Gastroesophageal sphincter (tissue), 4 donors: ENCODE data around the gene SAMD8. TPM values are rescaled to one million over a fixed set of nuclear protein-coding genes. Genes with fewer than 3 reads are reported as not detected.

Source experiments
- ATAC-seq: fragments of 150-250 bp; one replicate; pipeline ENCODE4 v1.9.1; 2016; ENCODE audit warnings: mild to moderate bottlenecking, moderate library complexity
- H3K27ac ChIP-seq, 4 donors: fragments of 200-600 bp; sonication (generic) in 3 of 4; 1 replicate in 3 of 4; 2 replicates in 1 of 4; pipeline ENCODE4 v1.5.1; 2016 to 2019
- H3K27me3 ChIP-seq: fragments of 200-600 bp; sonication (generic); one replicate; pipeline ENCODE4 v1.5.1; 2019
- H3K36me3 ChIP-seq, 2 donors: fragments of 200-600 bp; sonication (generic); one replicate each; pipeline ENCODE4 v1.5.1; 2019; ENCODE audit warnings: control low read depth in 1 of 2
- H3K4me1 ChIP-seq, 3 donors: fragments of 200-600 bp; sonication (generic); 1 replicate in 2 of 3; 2 replicates in 1 of 3; pipeline ENCODE4 v1.5.1; 2016 to 2019; ENCODE audit warnings: control low read depth in 2 of 3
- H3K4me3 ChIP-seq, 2 donors: fragments of 200-600 bp; sonication (generic); one replicate each; pipeline ENCODE4 v1.5.1; 2019; ENCODE audit warnings: mild to moderate bottlenecking in 1 of 2, moderate library complexity in 1 of 2
- H3K9me3 ChIP-seq, 3 donors: fragments of 200-600 bp; sonication (generic); one replicate each; pipeline ENCODE4 v1.5.1; 2017 to 2019; ENCODE audit warnings: control low read depth in 2 of 3
- EP300 ChIP-seq: sonication (generic); formaldehyde crosslinking; IDR thresholded peaks from one replicate; pipeline ENCODE4 v1.6.1; 2017; ENCODE audit warnings: antibody characterized with exemption, mild to moderate bottlenecking
- POLR2A ChIP-seq, 2 donors: fragments of 450-650 bp; IDR thresholded peaks; one replicate each; pipeline ENCODE4 v1.6.1; 2017; ENCODE audit warnings: antibody characterized with exemption in 2 of 2, mild to moderate bottlenecking in 2 of 2, moderate library complexity in 1 of 2
- POLR2AphosphoS5 ChIP-seq: sonication (generic); formaldehyde crosslinking; IDR thresholded peaks from one replicate; pipeline ENCODE4 v1.6.1; 2017; ENCODE audit warnings: antibody characterized with exemption
- WGBS, 2 donors: methylation state at CpG; one replicate each; pipeline ENCODE4 v1.1.5; 2018; ENCODE audit warnings: low coverage in 1 of 2; 5-methylcytosine and 5-hydroxymethylcytosine counted together
- total RNA-seq, 4 donors: library from RNA; depleted of rRNA; stranded (reverse); fragments of >200 nt; gene quantifications; one replicate each; pipeline ENCODE4 v1.1.0, GENCODE V29; 2016
- TF ChIP-seq, protein P1 (sequence below), 4 experiments: fragments of 200-600 bp in 2 of 4; fragments of 450-650 bp in 2 of 4; sonication (generic) in 1 of 4; IDR thresholded peaks; one replicate each; pipeline ENCODE4 v1.5.1; 2017 to 2019; ENCODE audit warnings: antibody characterized with exemption in 4 of 4, mild to moderate bottlenecking in 2 of 4, moderate library complexity in 2 of 4

Gene SAMD8
- total RNA-seq, 4 donors from 2014 or later: 23.2 to 33.8 (median 30.7) TPM

DNA sequence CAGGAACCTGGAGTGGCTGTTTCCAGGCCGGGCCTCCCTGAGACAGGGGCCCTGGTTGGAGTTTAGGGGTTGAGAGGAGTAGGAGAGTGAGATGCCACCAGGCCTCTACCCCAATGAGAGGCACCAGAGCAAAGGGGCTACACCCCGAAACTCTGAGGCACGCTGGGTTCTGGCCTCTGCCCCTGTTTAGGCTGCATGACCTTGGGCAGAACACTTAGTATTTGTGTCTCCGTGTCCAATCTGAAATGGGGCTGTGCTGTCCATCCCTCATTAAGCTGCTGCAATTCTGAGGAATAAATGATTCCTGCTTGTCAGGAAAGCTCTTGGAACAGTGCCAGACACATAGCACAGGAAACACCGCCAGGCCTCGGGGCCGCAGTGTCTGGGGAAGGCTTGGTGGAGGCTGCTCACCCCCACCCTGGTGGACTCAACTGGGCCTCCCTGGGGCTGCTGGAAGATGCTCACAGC is 40.5 kb upstream of the SAMD8 start:
- Histone ChIP-seq H3K4me3 (no peak overlapping the region), H3K27me3 (no peaks in the 10 kb centered on the region), H3K9me3 (no peaks in the 10 kb centered on the region), H3K4me1 (peaks cover 0 to 16% (median 0%) of the 10 kb centered on the region in 3 donors), H3K27ac (no peak overlapping the region), H3K36me3 (no peaks in the 10 kb centered on the region)
- TF ChIP-seq, protein P1, sequence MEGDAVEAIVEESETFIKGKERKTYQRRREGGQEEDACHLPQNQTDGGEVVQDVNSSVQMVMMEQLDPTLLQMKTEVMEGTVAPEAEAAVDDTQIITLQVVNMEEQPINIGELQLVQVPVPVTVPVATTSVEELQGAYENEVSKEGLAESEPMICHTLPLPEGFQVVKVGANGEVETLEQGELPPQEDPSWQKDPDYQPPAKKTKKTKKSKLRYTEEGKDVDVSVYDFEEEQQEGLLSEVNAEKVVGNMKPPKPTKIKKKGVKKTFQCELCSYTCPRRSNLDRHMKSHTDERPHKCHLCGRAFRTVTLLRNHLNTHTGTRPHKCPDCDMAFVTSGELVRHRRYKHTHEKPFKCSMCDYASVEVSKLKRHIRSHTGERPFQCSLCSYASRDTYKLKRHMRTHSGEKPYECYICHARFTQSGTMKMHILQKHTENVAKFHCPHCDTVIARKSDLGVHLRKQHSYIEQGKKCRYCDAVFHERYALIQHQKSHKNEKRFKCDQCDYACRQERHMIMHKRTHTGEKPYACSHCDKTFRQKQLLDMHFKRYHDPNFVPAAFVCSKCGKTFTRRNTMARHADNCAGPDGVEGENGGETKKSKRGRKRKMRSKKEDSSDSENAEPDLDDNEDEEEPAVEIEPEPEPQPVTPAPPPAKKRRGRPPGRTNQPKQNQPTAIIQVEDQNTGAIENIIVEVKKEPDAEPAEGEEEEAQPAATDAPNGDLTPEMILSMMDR (IDR thresholded peaks at IDR 0.05): no peak
- TF ChIP-seq POLR2A (IDR thresholded peaks at IDR 0.05): no peak
- no peak for TF ChIP-seq EP300
- no peak for TF ChIP-seq POLR2AphosphoS5
- no peak for ATAC-seq
- WGBS, 2 donors: 40% methylated on average over 1 of the region's 7 CpGs; no CpG with 5 or more reads in 1 of the 2 donors

DNA sequence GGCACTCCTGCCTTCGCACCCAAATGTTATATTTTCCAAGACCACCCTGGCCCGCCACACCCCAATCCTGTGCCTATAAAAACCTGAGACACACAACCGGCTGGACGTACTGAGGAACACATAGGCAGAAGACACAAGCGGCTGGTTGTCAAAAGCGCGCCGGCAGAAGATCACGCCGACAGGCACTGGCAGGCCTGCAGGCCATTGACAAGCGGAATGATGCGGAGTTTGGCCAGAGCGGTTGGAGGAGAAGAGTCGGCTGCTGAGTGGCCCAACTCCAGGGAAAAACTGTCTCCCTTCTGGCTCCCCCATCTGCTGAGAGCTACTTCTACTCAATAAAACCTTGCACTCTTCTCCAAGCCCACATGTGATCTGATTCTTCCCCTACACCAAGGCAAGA is 39.7 kb upstream of the SAMD8 start:
- Histone ChIP-seq H3K4me1 (peaks cover 0 to 16% (median 0%) of the 10 kb centered on the region in 3 donors), H3K9me3 (no peaks in the 10 kb centered on the region), H3K4me3 (no peak overlapping the region), H3K27me3 (no peaks in the 10 kb centered on the region), H3K36me3 (no peaks in the 10 kb centered on the region), H3K27ac (no peak overlapping the region)
- 70 to 86% methylated on average over 9 of the region's 14 CpGs for WGBS, 2 donors
- ATAC-seq: no peak
- TF ChIP-seq POLR2A (IDR thresholded peaks at IDR 0.05) (no peak), EP300 (no peak)

DNA sequence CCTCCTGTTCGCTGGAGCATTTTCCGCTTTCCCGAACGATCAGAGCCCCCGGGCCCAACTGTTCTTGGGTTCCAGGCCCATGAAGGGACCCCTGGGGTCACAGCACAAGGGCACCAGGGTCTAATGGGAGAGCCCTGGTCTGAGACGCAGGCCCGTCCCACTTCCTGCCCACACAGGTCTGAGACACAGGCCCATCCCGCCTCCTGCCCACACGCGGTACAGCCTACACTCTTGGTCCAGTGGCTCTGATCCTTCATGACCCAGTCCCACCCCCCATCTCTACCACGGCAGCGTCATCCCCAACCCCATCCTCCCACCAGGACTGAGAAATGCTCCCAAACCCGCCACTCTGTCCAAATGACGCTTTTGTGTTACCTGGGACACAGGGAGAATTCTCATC is 38.7 kb upstream of the SAMD8 start:
- Histone ChIP-seq H3K9me3 (no peaks in the 10 kb centered on the region), H3K36me3 (no peaks in the 10 kb centered on the region), H3K27me3 (no peaks in the 10 kb centered on the region), H3K4me3 (no peak overlapping the region), H3K27ac (no peak overlapping the region), H3K4me1 (peaks cover 0 to 16% (median 0%) of the 10 kb centered on the region in 3 donors)
- ATAC-seq: no peak
- 65 to 97% methylated on average over 5 to 6 of the region's 14 CpGs for WGBS, 2 donors
- TF ChIP-seq POLR2AphosphoS5: no peak
- TF ChIP-seq POLR2A (IDR thresholded peaks at IDR 0.05): no peak
- no peak for TF ChIP-seq EP300
- TF ChIP-seq, protein P1 (IDR thresholded peaks at IDR 0.05): no peak

DNA sequence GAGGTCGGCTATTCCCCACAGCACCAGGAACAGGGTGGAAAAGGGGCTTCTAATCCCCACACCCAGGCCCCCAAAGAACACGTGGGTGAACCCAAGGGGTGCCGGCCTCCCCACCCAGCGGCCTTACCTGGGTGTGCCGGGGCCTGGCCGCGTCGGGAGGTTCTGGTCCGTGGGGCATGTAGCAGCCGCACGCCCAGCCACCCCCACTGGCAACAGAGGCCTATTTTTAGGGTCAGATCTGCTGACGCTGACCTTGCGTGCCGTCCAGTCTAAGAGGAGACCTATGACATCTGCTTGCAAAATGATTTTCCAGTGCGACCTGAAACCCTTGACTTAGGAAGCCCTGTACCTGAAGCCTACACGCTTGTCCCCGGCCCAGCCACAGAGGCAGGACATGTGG is 38.0 kb upstream of the SAMD8 start:
- Histone ChIP-seq H3K27ac (no peak overlapping the region), H3K4me3 (no peak overlapping the region), H3K4me1 (peaks cover 0 to 16% (median 0%) of the 10 kb centered on the region in 3 donors), H3K9me3 (no peaks in the 10 kb centered on the region), H3K27me3 (no peaks in the 10 kb centered on the region), H3K36me3 (no peaks in the 10 kb centered on the region)
- no CpG with 5 or more reads among the region's 17 CpGs for WGBS, 2 donors
- TF ChIP-seq POLR2AphosphoS5 (no peak), EP300 (no peak), POLR2A (IDR thresholded peaks at IDR 0.05) (no peak)
- TF ChIP-seq, protein P1 (IDR thresholded peaks at IDR 0.05): no peak
- no peak for ATAC-seq

DNA sequence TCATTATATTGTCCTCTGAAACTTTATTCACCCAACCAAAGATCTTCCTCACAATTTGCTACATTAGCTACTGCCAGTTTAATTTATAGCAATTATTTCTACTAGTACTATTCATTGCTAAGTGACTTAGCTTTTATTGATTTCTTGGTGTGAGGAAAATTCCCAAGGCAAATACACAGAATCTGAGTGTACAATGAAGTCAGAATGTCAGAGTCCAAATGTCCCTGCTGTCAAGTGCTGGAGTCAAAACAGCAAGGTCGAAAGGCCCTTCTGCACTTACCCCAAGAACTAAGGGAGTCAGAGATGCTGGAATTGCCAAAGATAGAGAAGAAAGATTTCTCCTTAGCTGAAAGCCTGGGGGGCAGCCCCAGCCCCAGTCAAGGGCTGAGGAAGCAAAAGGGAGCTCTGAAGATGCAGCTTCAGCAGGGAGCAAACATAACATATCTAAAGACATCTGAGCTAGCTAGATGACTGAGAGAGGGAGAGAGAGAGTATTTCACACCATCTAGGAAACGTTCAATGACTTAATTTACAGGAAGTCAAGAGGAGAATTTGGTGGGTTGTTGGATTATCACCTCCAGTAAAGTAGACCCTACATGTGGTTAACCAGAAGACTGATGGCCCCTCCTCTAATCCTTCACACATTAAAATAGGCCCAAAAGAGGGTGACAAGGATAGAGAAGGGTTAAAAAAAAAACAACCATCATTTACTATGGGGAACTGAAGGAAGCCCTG is 36.6 kb upstream of the SAMD8 start:
- Histone ChIP-seq H3K27me3 (no peaks in the 10 kb centered on the region), H3K27ac (no peak overlapping the region), H3K4me1 (peaks cover 0 to 16% (median 0%) of the 10 kb centered on the region in 3 donors), H3K4me3 (no peak overlapping the region), H3K9me3 (no peaks in the 10 kb centered on the region), H3K36me3 (no peaks in the 10 kb centered on the region)
- ATAC-seq: no peak
- TF ChIP-seq POLR2AphosphoS5 (no peak), POLR2A (IDR thresholded peaks at IDR 0.05) (no peak), EP300 (no peak)
- TF ChIP-seq, protein P1 (IDR thresholded peaks at IDR 0.05): no peak
- 67 to 83% methylated on average over 2 of the region's 2 CpGs for WGBS, 2 donors
